ENCODE measurements around the gene RBM47. TPM values are rescaled to one million over a fixed set of nuclear protein-coding genes. Genes with fewer than 3 reads are reported as not detected.

RBM47 gene
- total and polyA plus RNA-seq, 9 of the 15 experiments (the other 6 are each of a cell fraction or from before 2014, with no cell fraction given): 1.4 to 6.4 (median 3.3) TPM

DNA sequence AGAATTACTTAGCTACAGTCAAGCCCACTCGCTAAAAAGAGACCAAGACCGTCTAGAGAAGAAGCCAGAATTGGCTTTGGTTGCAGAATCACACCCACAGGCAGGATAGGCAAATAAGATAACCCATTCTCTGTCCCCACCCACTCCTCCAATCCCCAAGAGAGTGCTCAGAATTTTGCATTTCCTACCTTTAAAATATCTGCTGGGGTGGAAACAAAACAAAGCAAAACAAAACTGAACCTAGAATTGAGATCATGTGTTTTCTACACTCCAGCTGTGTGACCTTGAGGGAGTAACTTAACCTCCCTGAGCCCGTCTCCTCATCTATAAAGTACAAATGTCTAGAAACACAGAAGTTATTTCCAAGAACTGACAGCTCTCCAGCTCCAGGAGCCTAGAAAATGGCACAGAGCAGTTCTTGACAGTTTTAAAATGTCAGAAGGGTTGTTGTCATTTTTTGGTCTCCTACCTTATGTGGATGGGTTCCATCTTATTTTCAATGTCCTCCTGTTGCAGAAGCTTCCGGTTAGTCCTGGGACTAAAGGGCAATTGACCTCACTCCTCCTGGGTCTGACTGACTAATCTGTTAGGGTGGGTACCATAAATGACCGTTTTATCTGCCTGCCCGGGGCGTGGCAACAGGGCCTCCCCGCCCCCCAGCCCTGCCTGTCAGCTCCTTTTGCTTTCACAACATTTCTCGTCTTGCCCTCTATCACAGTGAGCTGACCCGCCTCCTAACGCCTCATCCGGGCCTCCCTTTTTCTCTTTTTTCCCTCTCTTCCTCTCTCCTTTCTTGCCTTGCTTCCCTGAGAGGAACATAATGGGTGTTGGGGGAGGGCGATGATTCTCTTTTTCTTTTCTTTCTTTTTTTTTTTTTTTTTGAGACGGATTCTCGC, 114.0 kb downstream of the RBM47 start (continued):
- TF ChIP-seq ZNF780A (CRISPR knock-in tag; IDR thresholded peaks at IDR 0.05) (no peak), ARID2 (IDR thresholded peaks at IDR 0.05) (no peak), NFIC (IDR thresholded peaks at IDR 0.05) (peak; percentile 5), SP1 (CRISPR knock-in tag; IDR thresholded peaks at IDR 0.05) (peak; percentile 69), SAFB (IDR thresholded peaks at IDR 0.05; ENCODE audit: borderline replicate concordance, low read depth, low read length) (no peak), ZNF785 (CRISPR knock-in tag; IDR thresholded peaks at IDR 0.05) (no peak), MYC (IDR thresholded peaks at IDR 0.05; ENCODE audit: low read depth, low read length) (peak; percentile 48; the same call in 1 of the 2 replicates), MYC (CRISPR knock-in tag; IDR thresholded peaks at IDR 0.05; ENCODE audit: borderline replicate concordance, low read depth) (no peak), ETV6 (IDR thresholded peaks at IDR 0.05; ENCODE audit: borderline replicate concordance in 1 of 2, low read depth in 2 of 2, low read length in 1 of 2) (no peak), ETV6 (CRISPR knock-in tag; IDR thresholded peaks at IDR 0.05; ENCODE audit: borderline replicate concordance) (no peak), ZBTB1 (CRISPR knock-in tag; IDR thresholded peaks at IDR 0.05; ENCODE audit: borderline replicate concordance, low read depth) (no peak), TSC22D4 (tag; IDR thresholded peaks at IDR 0.05) (no peak), HDAC1 (IDR thresholded peaks at IDR 0.05) (peak in 1 of 2 experiments; percentile 36; a peak in 1 of 4 replicates), ARID1B (IDR thresholded peaks at IDR 0.05) (peak; percentile 59; the same call in 1 of the 2 replicates), STAT5A (IDR thresholded peaks at IDR 0.05; ENCODE audit: borderline replicate concordance, low read length) (no peak), E2F3 (CRISPR knock-in tag; IDR thresholded peaks at IDR 0.05) (no peak), THRAP3 (IDR thresholded peaks at IDR 0.05; ENCODE audit: borderline replicate concordance) (no peak)
- TF ChIP-seq, protein P1, sequence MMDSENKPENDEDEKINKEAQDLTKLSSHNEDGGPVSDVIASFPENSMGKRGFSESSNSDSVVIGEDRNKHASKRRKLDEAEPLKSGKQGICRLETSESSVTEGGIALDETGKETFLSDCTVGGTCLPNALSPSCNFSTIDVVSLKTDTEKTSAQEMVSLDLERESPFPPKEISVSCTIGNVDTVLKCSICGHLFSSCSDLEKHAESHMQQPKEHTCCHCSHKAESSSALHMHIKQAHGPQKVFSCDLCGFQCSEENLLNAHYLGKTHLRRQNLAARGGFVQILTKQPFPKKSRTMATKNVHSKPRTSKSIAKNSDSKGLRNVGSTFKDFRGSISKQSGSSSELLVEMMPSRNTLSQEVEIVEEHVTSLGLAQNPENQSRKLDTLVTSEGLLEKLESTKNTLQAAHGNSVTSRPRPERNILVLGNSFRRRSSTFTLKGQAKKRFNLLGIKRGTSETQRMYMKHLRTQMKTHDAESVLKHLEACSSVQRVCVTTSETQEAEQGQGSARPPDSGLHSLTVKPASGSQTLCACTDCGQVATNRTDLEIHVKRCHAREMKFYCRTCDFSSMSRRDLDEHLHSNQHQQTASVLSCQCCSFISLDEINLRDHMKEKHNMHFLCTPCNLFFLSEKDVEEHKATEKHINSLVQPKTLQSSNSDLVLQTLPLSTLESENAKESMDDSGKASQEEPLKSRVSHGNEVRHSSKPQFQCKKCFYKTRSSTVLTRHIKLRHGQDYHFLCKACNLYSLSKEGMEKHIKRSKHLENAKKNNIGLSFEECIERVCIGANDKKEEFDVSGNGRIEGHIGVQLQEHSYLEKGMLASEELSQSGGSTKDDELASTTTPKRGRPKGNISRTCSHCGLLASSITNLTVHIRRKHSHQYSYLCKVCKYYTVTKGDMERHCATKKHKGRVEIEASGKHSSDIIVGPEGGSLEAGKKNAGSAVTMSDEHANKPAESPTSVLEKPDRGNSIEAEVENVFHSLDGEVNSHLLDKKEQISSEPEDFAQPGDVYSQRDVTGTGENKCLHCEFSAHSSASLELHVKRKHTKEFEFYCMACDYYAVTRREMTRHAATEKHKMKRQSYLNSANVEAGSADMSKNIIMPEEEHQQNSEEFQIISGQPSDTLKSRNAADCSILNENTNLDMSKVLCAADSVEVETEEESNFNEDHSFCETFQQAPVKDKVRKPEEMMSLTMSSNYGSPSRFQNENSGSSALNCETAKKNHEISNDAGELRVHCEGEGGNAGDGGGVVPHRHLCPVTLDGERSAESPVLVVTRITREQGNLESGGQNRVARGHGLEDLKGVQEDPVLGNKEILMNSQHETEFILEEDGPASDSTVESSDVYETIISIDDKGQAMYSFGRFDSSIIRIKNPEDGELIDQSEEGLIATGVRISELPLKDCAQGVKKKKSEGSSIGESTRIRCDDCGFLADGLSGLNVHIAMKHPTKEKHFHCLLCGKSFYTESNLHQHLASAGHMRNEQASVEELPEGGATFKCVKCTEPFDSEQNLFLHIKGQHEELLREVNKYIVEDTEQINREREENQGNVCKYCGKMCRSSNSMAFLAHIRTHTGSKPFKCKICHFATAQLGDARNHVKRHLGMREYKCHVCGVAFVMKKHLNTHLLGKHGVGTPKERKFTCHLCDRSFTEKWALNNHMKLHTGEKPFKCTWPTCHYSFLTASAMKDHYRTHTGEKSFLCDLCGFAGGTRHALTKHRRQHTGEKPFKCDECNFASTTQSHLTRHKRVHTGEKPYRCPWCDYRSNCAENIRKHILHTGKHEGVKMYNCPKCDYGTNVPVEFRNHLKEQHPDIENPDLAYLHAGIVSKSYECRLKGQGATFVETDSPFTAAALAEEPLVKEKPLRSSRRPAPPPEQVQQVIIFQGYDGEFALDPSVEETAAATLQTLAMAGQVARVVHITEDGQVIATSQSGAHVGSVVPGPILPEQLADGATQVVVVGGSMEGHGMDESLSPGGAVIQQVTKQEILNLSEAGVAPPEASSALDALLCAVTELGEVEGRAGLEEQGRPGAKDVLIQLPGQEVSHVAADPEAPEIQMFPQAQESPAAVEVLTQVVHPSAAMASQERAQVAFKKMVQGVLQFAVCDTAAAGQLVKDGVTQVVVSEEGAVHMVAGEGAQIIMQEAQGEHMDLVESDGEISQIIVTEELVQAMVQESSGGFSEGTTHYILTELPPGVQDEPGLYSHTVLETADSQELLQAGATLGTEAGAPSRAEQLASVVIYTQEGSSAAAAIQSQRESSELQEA (IDR thresholded peaks at IDR 0.05; ENCODE audit: low read depth): no peak
- TF ChIP-seq, protein P2, sequence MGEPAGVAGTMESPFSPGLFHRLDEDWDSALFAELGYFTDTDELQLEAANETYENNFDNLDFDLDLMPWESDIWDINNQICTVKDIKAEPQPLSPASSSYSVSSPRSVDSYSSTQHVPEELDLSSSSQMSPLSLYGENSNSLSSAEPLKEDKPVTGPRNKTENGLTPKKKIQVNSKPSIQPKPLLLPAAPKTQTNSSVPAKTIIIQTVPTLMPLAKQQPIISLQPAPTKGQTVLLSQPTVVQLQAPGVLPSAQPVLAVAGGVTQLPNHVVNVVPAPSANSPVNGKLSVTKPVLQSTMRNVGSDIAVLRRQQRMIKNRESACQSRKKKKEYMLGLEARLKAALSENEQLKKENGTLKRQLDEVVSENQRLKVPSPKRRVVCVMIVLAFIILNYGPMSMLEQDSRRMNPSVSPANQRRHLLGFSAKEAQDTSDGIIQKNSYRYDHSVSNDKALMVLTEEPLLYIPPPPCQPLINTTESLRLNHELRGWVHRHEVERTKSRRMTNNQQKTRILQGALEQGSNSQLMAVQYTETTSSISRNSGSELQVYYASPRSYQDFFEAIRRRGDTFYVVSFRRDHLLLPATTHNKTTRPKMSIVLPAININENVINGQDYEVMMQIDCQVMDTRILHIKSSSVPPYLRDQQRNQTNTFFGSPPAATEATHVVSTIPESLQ (CRISPR knock-in tag; IDR thresholded peaks at IDR 0.05): no peak
